B cell (primary cell): ENCODE data around the gene ARMC12. TPM values are rescaled to one million over a fixed set of nuclear protein-coding genes. Genes with fewer than 3 reads are reported as not detected.

Experiments
- ATAC-seq: fragments of 200-7000 bp; cut with Tn5 transposase; one replicate; pipeline ENCODE4 v1.10.0; 2021; ENCODE audit warnings: low read depth, mild to moderate bottlenecking, moderate number of reproducible peaks, moderate library complexity
- CTCF ChIA-PET: fragments of 350-600 bp; sonication (Branson Sonifier 250); formaldehyde crosslinking; loops from one replicate; lab custom pipeline; 2021; ENCODE audit warnings: antibody characterized with exemption, inconsistent platforms; lab: Charles Lee
- POLR2A ChIA-PET: fragments of 350-600 bp; sonication (Branson Sonifier 250); formaldehyde crosslinking; loops from one replicate; lab custom pipeline; 2021; ENCODE audit warnings: antibody characterized with exemption; lab: Charles Lee
- DNase-seq: peaks from one replicate; pipeline ENCODE4 v3.0.0; 2013
- H2AFZ ChIP-seq: 2 replicates; pipeline ENCODE4 v1.6.1; 2012; ENCODE audit warnings: mild to moderate bottlenecking, low read depth, low read length; ENCODE audit not compliant: insufficient read depth, poor library complexity, severe bottlenecking
- H3K27ac ChIP-seq, 2 donors: 1 replicate in 1 of 2; 2 replicates in 1 of 2; pipeline ENCODE4 v1.5.1; 2012 to 2013; ENCODE audit warnings: low read length in 2 of 2, mild to moderate bottlenecking in 2 of 2, moderate library complexity in 1 of 2
- H3K27me3 ChIP-seq, 4 experiments: fragments of 200-600 bp in 1 of 4; sonication (generic) in 1 of 4; replicated peaks in 1 of 4; 1 replicate in 2 of 4; 2 replicates in 2 of 4; pipeline versions ENCODE4 v1.6.1 to v1.7.0; 2013 to 2016; ENCODE audit warnings: low read length in 3 of 4, mild to moderate bottlenecking in 2 of 4, mixed read lengths in 1 of 4, moderate library complexity in 1 of 4; ENCODE audit not compliant: insufficient read depth in 4 of 4, control insufficient read depth in 3 of 4; ENCODE audit errors: control extremely low read depth in 1 of 4
- H3K36me3 ChIP-seq, 2 experiments: replicated peaks in 1 of 2; 1 replicate in 1 of 2; 2 replicates in 1 of 2; pipeline versions ENCODE4 v1.6.1 to v1.7.1; 2013; ENCODE audit warnings: low read length in 1 of 2; ENCODE audit not compliant: insufficient read depth in 2 of 2, control insufficient read depth in 1 of 2; ENCODE audit errors: control extremely low read depth in 1 of 2, extremely low read depth in 1 of 2
- H3K4me1 ChIP-seq, 2 donors: fragments of 200-600 bp in 1 of 2; sonication (generic) in 1 of 2; 1 replicate in 1 of 2; 2 replicates in 1 of 2; pipeline versions ENCODE4 v1.5.1 to v1.6.1; 2013 to 2017; ENCODE audit warnings: low read length in 2 of 2; ENCODE audit not compliant: control insufficient read depth in 2 of 2, insufficient read depth in 2 of 2
- H3K4me2 ChIP-seq: replicated peaks from 2 replicates; pipeline ENCODE3; 2012; ENCODE audit warnings: mild to moderate bottlenecking, low read depth, low read length; ENCODE audit not compliant: poor library complexity, severe bottlenecking
- H3K4me3 ChIP-seq, 5 experiments: fragments of 200-600 bp in 1 of 5; sonication (generic) in 1 of 5; 1 replicate in 3 of 5; 2 replicates in 2 of 5; pipeline versions ENCODE4 v1.5.1 to v1.7.0; 2011 to 2016; ENCODE audit warnings: low read length in 4 of 5, mild to moderate bottlenecking in 4 of 5, low read depth in 2 of 5, control low read depth in 1 of 5, moderate library complexity in 1 of 5; ENCODE audit not compliant: insufficient read depth in 1 of 5; ENCODE audit errors: control extremely low read depth in 1 of 5, extremely low read depth in 1 of 5
- H3K79me2 ChIP-seq: fragments of 200-600 bp; sonication (generic); one replicate; pipeline ENCODE4 v1.6.0; 2016; ENCODE audit warnings: low read length; ENCODE audit not compliant: control insufficient read depth, insufficient read depth
- H3K9ac ChIP-seq: fragments of 200-600 bp; sonication (generic); 2 replicates; pipeline ENCODE4 v1.6.1; 2017; ENCODE audit warnings: mild to moderate bottlenecking, low read length, moderate library complexity
- H3K9me3 ChIP-seq, 3 donors: one replicate each; pipeline versions ENCODE4 v1.6.1 to v1.7.1; 2013; ENCODE audit warnings: low read length in 2 of 3; ENCODE audit not compliant: control insufficient read depth in 2 of 3, insufficient read depth in 1 of 3; ENCODE audit errors: control extremely low read depth in 1 of 3
- H4K20me1 ChIP-seq: 2 replicates; pipeline ENCODE4 v1.6.0; 2012; ENCODE audit warnings: mild to moderate bottlenecking, low read length; ENCODE audit not compliant: insufficient read depth, control insufficient read depth, poor library complexity, severe bottlenecking
- H3K27ac Mint-ChIP-seq: one replicate; pipeline ENCODE4 v1.8.0; 2021; ENCODE audit warnings: mixed read lengths
- H3K27me3 Mint-ChIP-seq: one replicate; pipeline ENCODE4 v1.8.0; 2021; ENCODE audit warnings: mixed read lengths
- H3K4me1 Mint-ChIP-seq: one replicate; pipeline ENCODE4 v1.8.0; 2021; ENCODE audit warnings: mixed read lengths
- H3K4me3 Mint-ChIP-seq: one replicate; pipeline ENCODE4 v1.8.0; 2021; ENCODE audit warnings: mixed read lengths
- H3K9me3 Mint-ChIP-seq: one replicate; pipeline ENCODE4 v1.8.0; 2022; ENCODE audit warnings: mixed read lengths; ENCODE audit not compliant: insufficient read depth
- CTCF ChIP-seq: fragments of 200-600 bp; IDR thresholded peaks from one replicate; pipeline ENCODE4 v1.8.0; 2022; ENCODE audit warnings: antibody characterized with exemption, mild to moderate bottlenecking
- EZH2 ChIP-seq: IDR thresholded peaks from 2 replicates; pipeline ENCODE4 v1.6.1; 2012; ENCODE audit warnings: borderline replicate concordance, low read depth, mild to moderate bottlenecking, moderate library complexity, low read length; ENCODE audit not compliant: insufficient read depth, poor library complexity, severe bottlenecking
- WGBS: methylation state at CpG from one replicate; pipeline ENCODE4 v1.1.5; 2013; ENCODE audit warnings: missing lambda C conversion rate; ENCODE audit not compliant: insufficient coverage; 5-methylcytosine and 5-hydroxymethylcytosine counted together
- intact Hi-C: fragments of 100-400 bp; cut with micrococcal nuclease; formaldehyde crosslinking; loops from one replicate; pipeline ENCODE4 v1.10.0; 2022
- polyA plus RNA-seq: library from polyadenylated mRNA; depleted of rRNA; stranded (reverse); fragments of >200 nt; gene quantifications from 2 replicates; pipeline ENCODE4 v1.2.3, GENCODE V29; 2012
- total RNA-seq, 2 donors: library from RNA; stranded (reverse); fragments of 120-200 nt in 1 of 2; gene quantifications; 1 replicate in 1 of 2; 2 replicates in 1 of 2; pipeline versions ENCODE4 v1.2.3 to v1.2.4, GENCODE V29; 2013 to 2022

ARMC12 gene
- total and polyA plus RNA-seq, 2 donors (not counting 1 experiment from before 2014, with no cell fraction given), result 0.52 to 2.8 TPM

- peaks cover 0 to 7% (median 0%) of the 10 kb centered on the region in 4 experiments for H3K27me3 ChIP-seq
- Mint-ChIP-seq H3K27me3 (peaks cover 6% of the 10 kb centered on the region), H3K27ac (peak overlapping the region; percentile 96), H3K4me1 (peaks cover 65% of the 10 kb centered on the region), H3K9me3 (no peaks in the 10 kb centered on the region), H3K4me3 (peak overlapping the region; percentile 94)
- ChIA-PET CTCF (interaction anchor here (0.9 to 12.6 kb wide), 5 partner anchors 11 to 150 kb away, joined by 3 to 369 read pairs (median 11); partner anchors contain the start of gene FKBP5), POLR2A (interaction anchor here (0.6 to 1.4 kb wide), 6 partner anchors 12 to 367 kb away, joined by 3 to 6 read pairs (median 4); no protein-coding TSS in a partner anchor)
- WGBS, result 0% methylated on average over 17 of the region's 23 CpGs
- peak overlapping the region; percentile 39 to 99 (median 92) for H3K4me3 ChIP-seq
- ATAC-seq, result peak; percentile 72
- H3K4me1 ChIP-seq, result peaks cover 53 to 63% of the 10 kb centered on the region in 2 donors
- H2AFZ ChIP-seq, result peak overlapping the region; percentile 82
- no peaks in the 10 kb centered on the region for H3K9me3 ChIP-seq
- H3K9ac ChIP-seq, result peak overlapping the region; percentile 93
- no peaks in the 10 kb centered on the region for H3K79me2 ChIP-seq
- peak overlapping the region; percentile 89 for H3K4me2 ChIP-seq
- DNase-seq, result peak; percentile 96
- intact Hi-C loops, result loop anchor here (5.0 kb wide), 1 partner anchor 264 kb away; the partner anchor contains the start of gene RPL10A
- peak overlapping the region; percentile 94 to 99 for H3K27ac ChIP-seq
- H3K36me3 ChIP-seq, result no peaks in the 10 kb centered on the region
- TF ChIP-seq CTCF (no peak), EZH2 (no peak)
- no peaks in the 10 kb centered on the region for H4K20me1 ChIP-seq
Measured at GRCh38 chr6:35731414-35731735, 5.5 kb upstream of the ARMC12 start.
